ENCODE results near the gene TBC1D22A. TPM values are rescaled to one million over a fixed set of nuclear protein-coding genes. Genes with fewer than 3 reads are reported as not detected.
A peak's percentile ranks its signal among the peaks of the same experiment; 100 is the strongest.

Gene TBC1D22A
- polyA plus RNA-seq, 4 donors: 17.7 to 26.4 (median 21.0) TPM

GRCh38 chr22:47089796-47090460, 327.5 kb downstream of the TBC1D22A start:
- Histone ChIP-seq H3K9me3 (ENCODE audit: control insufficient read depth in 2 of 2, insufficient read depth in 1 of 2, low read depth in 1 of 2, low read length in 1 of 2) (peaks cover 2 to 12% of the 10 kb centered on the region in 2 donors), H3K36me3 (ENCODE audit: control insufficient read depth in 3 of 3, insufficient read depth in 2 of 3, low read depth in 1 of 3, low read length in 3 of 3) (no peaks in the 10 kb centered on the region), H3K4me1 (ENCODE audit: control insufficient read depth in 3 of 3, insufficient read depth in 2 of 3, low read depth in 1 of 3, low read length in 2 of 3) (no peaks in the 10 kb centered on the region), H3K27ac (ENCODE audit: low read depth in 1 of 3, low read length in 2 of 3) (no peak overlapping the region), H3K27me3 (ENCODE audit: control insufficient read depth in 3 of 3, insufficient read depth in 3 of 3, low read length in 3 of 3) (no peaks in the 10 kb centered on the region), H3K4me3 (ENCODE audit: low read depth in 1 of 3, low read length in 3 of 3) (no peak overlapping the region)
- FAIRE-seq: no peak
- 72 to 77% (median 76%) methylated on average over 21 of the region's 21 CpGs for WGBS, 3 donors
- peak in 1 of 2 donors; percentile 29 for DNase-seq

- WGBS, 3 donors: 7 to 19% (median 12%) methylated on average over 29 of the region's 29 CpGs
- DNase-seq: peak; percentile 11 to 48
- Histone ChIP-seq H3K27me3 (ENCODE audit: control insufficient read depth in 3 of 3, insufficient read depth in 3 of 3, low read length in 3 of 3) (no peaks in the 10 kb centered on the region), H3K27ac (ENCODE audit: low read depth in 1 of 3, low read length in 2 of 3) (no peak overlapping the region), H3K9me3 (ENCODE audit: control insufficient read depth in 2 of 2, insufficient read depth in 1 of 2, low read depth in 1 of 2, low read length in 1 of 2) (peaks cover 2 to 12% of the 10 kb centered on the region in 2 donors), H3K4me3 (ENCODE audit: low read depth in 1 of 3, low read length in 3 of 3) (peak overlapping the region in 2 of 3 donors; percentile 22 to 32), H3K36me3 (ENCODE audit: control insufficient read depth in 3 of 3, insufficient read depth in 2 of 3, low read depth in 1 of 3, low read length in 3 of 3) (no peaks in the 10 kb centered on the region), H3K4me1 (ENCODE audit: control insufficient read depth in 3 of 3, insufficient read depth in 2 of 3, low read depth in 1 of 3, low read length in 2 of 3) (no peaks in the 10 kb centered on the region)
- FAIRE-seq: no peak
Observed at GRCh38 chr22:47090591-47091245, 328.3 kb downstream of the TBC1D22A start.

- 8 to 22% (median 15%) methylated on average over 18 to 21 of the region's 21 CpGs for WGBS, 3 donors
- Histone ChIP-seq H3K9me3 (ENCODE audit: control insufficient read depth in 2 of 2, insufficient read depth in 1 of 2, low read depth in 1 of 2, low read length in 1 of 2) (peaks cover 2 to 12% of the 10 kb centered on the region in 2 donors), H3K4me1 (ENCODE audit: control insufficient read depth in 3 of 3, insufficient read depth in 2 of 3, low read depth in 1 of 3, low read length in 2 of 3) (no peaks in the 10 kb centered on the region), H3K27ac (ENCODE audit: low read depth in 1 of 3, low read length in 2 of 3) (no peak overlapping the region), H3K36me3 (ENCODE audit: control insufficient read depth in 3 of 3, insufficient read depth in 2 of 3, low read depth in 1 of 3, low read length in 3 of 3) (no peaks in the 10 kb centered on the region), H3K4me3 (ENCODE audit: low read depth in 1 of 3, low read length in 3 of 3) (peak overlapping the region in 2 of 3 donors; percentile 22 to 32), H3K27me3 (ENCODE audit: control insufficient read depth in 3 of 3, insufficient read depth in 3 of 3, low read length in 3 of 3) (no peaks in the 10 kb centered on the region)
- peak; percentile 36 to 55 for DNase-seq
- no peak for FAIRE-seq
Observed at GRCh38 chr22:47091246-47091651, 328.8 kb downstream of the TBC1D22A start.

- H3K9me3 ChIP-seq (ENCODE audit: control insufficient read depth in 2 of 2, insufficient read depth in 1 of 2, low read depth in 1 of 2, low read length in 1 of 2): peaks cover 2 to 12% of the 10 kb centered on the region in 2 donors
- DNase-seq (no peak), FAIRE-seq (no peak)
Observed at GRCh38 chr22:47091921-47092700, 329.7 kb downstream of the TBC1D22A start.

GRCh38 chr22:47092896-47093311, 330.5 kb downstream of the TBC1D22A start:
- H3K27me3 ChIP-seq (ENCODE audit: control insufficient read depth in 3 of 3, insufficient read depth in 3 of 3, low read length in 3 of 3): no peaks in the 10 kb centered on the region
- H3K4me1 ChIP-seq (ENCODE audit: control insufficient read depth in 3 of 3, insufficient read depth in 2 of 3, low read depth in 1 of 3, low read length in 2 of 3): no peaks in the 10 kb centered on the region
- FAIRE-seq (no peak), DNase-seq (no peak)
- no peak overlapping the region for H3K27ac ChIP-seq (ENCODE audit: low read depth in 1 of 3, low read length in 2 of 3)
- 92 to 97% (median 95%) methylated on average over 9 of the region's 9 CpGs for WGBS, 3 donors
- no peaks in the 10 kb centered on the region for H3K36me3 ChIP-seq (ENCODE audit: control insufficient read depth in 3 of 3, insufficient read depth in 2 of 3, low read depth in 1 of 3, low read length in 3 of 3)
- H3K9me3 ChIP-seq (ENCODE audit: control insufficient read depth in 2 of 2, insufficient read depth in 1 of 2, low read depth in 1 of 2, low read length in 1 of 2): peaks cover 2 to 12% of the 10 kb centered on the region in 2 donors
- H3K4me3 ChIP-seq (ENCODE audit: low read depth in 1 of 3, low read length in 3 of 3): no peak overlapping the region

More at GRCh38 chr22:47091921-47092700, 329.7 kb downstream of the TBC1D22A start:
- H3K27ac ChIP-seq (ENCODE audit: low read depth in 1 of 3, low read length in 2 of 3): no peak overlapping the region
- H3K4me1 ChIP-seq (ENCODE audit: control insufficient read depth in 3 of 3, insufficient read depth in 2 of 3, low read depth in 1 of 3, low read length in 2 of 3): no peaks in the 10 kb centered on the region
- H3K36me3 ChIP-seq (ENCODE audit: control insufficient read depth in 3 of 3, insufficient read depth in 2 of 3, low read depth in 1 of 3, low read length in 3 of 3): no peaks in the 10 kb centered on the region
- H3K4me3 ChIP-seq (ENCODE audit: low read depth in 1 of 3, low read length in 3 of 3): no peak overlapping the region
- WGBS, 3 donors: 95 to 96% (median 95%) methylated on average over 16 of the region's 16 CpGs
- no peaks in the 10 kb centered on the region for H3K27me3 ChIP-seq (ENCODE audit: control insufficient read depth in 3 of 3, insufficient read depth in 3 of 3, low read length in 3 of 3)

- peaks cover 2 to 12% of the 10 kb centered on the region in 2 donors for H3K9me3 ChIP-seq (ENCODE audit: control insufficient read depth in 2 of 2, insufficient read depth in 1 of 2, low read depth in 1 of 2, low read length in 1 of 2)
- FAIRE-seq (no peak), DNase-seq (no peak)
- whole genome bisulfite sequencing, 3 donors: 97 to 99% (median 98%) methylated on average over 4 of the region's 4 CpGs
- no peaks in the 10 kb centered on the region for H3K27me3 ChIP-seq (ENCODE audit: control insufficient read depth in 3 of 3, insufficient read depth in 3 of 3, low read length in 3 of 3)
- no peaks in the 10 kb centered on the region for H3K4me1 ChIP-seq (ENCODE audit: control insufficient read depth in 3 of 3, insufficient read depth in 2 of 3, low read depth in 1 of 3, low read length in 2 of 3)
- no peak overlapping the region for H3K27ac ChIP-seq (ENCODE audit: low read depth in 1 of 3, low read length in 2 of 3)
- no peak overlapping the region for H3K4me3 ChIP-seq (ENCODE audit: low read depth in 1 of 3, low read length in 3 of 3)
- no peaks in the 10 kb centered on the region for H3K36me3 ChIP-seq (ENCODE audit: control insufficient read depth in 3 of 3, insufficient read depth in 2 of 3, low read depth in 1 of 3, low read length in 3 of 3)
Observed at GRCh38 chr22:47093720-47094119, 331.3 kb downstream of the TBC1D22A start.

GRCh38 chr22:47094861-47095330, 332.4 kb downstream of the TBC1D22A start:
- no peaks in the 10 kb centered on the region for H3K27me3 ChIP-seq (ENCODE audit: control insufficient read depth in 3 of 3, insufficient read depth in 3 of 3, low read length in 3 of 3)
- peaks cover 2 to 12% of the 10 kb centered on the region in 2 donors for H3K9me3 ChIP-seq (ENCODE audit: control insufficient read depth in 2 of 2, insufficient read depth in 1 of 2, low read depth in 1 of 2, low read length in 1 of 2)
- H3K4me1 ChIP-seq (ENCODE audit: control insufficient read depth in 3 of 3, insufficient read depth in 2 of 3, low read depth in 1 of 3, low read length in 2 of 3): no peaks in the 10 kb centered on the region
- FAIRE-seq (no peak), DNase-seq (peak in 1 of 2 donors; percentile 68)
- no peak overlapping the region for H3K27ac ChIP-seq (ENCODE audit: low read depth in 1 of 3, low read length in 2 of 3)
- no peaks in the 10 kb centered on the region for H3K36me3 ChIP-seq (ENCODE audit: control insufficient read depth in 3 of 3, insufficient read depth in 2 of 3, low read depth in 1 of 3, low read length in 3 of 3)
- WGBS, 3 donors: 66 to 80% (median 79%) methylated on average over 8 of the region's 8 CpGs
- H3K4me3 ChIP-seq (ENCODE audit: low read depth in 1 of 3, low read length in 3 of 3): no peak overlapping the region

- DNase-seq (no peak), FAIRE-seq (no peak)
- Histone ChIP-seq H3K27ac (ENCODE audit: low read depth in 1 of 3, low read length in 2 of 3) (no peak overlapping the region), H3K27me3 (ENCODE audit: control insufficient read depth in 3 of 3, insufficient read depth in 3 of 3, low read length in 3 of 3) (no peaks in the 10 kb centered on the region), H3K36me3 (ENCODE audit: control insufficient read depth in 3 of 3, insufficient read depth in 2 of 3, low read depth in 1 of 3, low read length in 3 of 3) (no peaks in the 10 kb centered on the region), H3K4me3 (ENCODE audit: low read depth in 1 of 3, low read length in 3 of 3) (no peak overlapping the region), H3K4me1 (ENCODE audit: control insufficient read depth in 3 of 3, insufficient read depth in 2 of 3, low read depth in 1 of 3, low read length in 2 of 3) (no peaks in the 10 kb centered on the region), H3K9me3 (ENCODE audit: control insufficient read depth in 2 of 2, insufficient read depth in 1 of 2, low read depth in 1 of 2, low read length in 1 of 2) (peaks cover 2 to 12% of the 10 kb centered on the region in 2 donors)
- WGBS, 3 donors: 62 to 91% (median 64%) methylated on average over 5 of the region's 5 CpGs
Observed at GRCh38 chr22:47095395-47096122, 333.1 kb downstream of the TBC1D22A start.
